Gastrocnemius medialis (tissue), 4 donors: ENCODE data around the gene PDXK. TPM values are rescaled to one million over a fixed set of nuclear protein-coding genes. Genes with fewer than 3 reads are reported as not detected.

ENCODE experiments used
- ATAC-seq, 2 donors: fragments of 150-250 bp; one replicate each; pipeline ENCODE4 v1.9.1; 2016
- DNase-seq, 2 donors: peaks; one replicate each; pipeline ENCODE4 v3.0.0-alpha.2; 2019
- H3K27ac ChIP-seq, 4 donors: fragments of 200-600 bp; sonication (generic); 1 replicate in 1 of 4; 2 replicates in 3 of 4; pipeline ENCODE4 v1.5.1; 2016 to 2018; ENCODE audit warnings: mild to moderate bottlenecking in 2 of 4, moderate library complexity in 1 of 4
- H3K27me3 ChIP-seq, 3 donors: fragments of 200-600 bp; sonication (generic) in 2 of 3; 1 replicate in 1 of 3; 2 replicates in 2 of 3; pipeline versions ENCODE4 v1.5.1 to v1.6.0; 2016 to 2019; ENCODE audit warnings: mild to moderate bottlenecking in 1 of 3, moderate library complexity in 1 of 3
- H3K36me3 ChIP-seq, 2 donors: fragments of 200-600 bp; sonication (generic) in 1 of 2; one replicate each; pipeline ENCODE4 v1.5.1; 2017 to 2018
- H3K4me1 ChIP-seq, 2 donors: fragments of 200-600 bp; sonication (generic) in 1 of 2; one replicate each; pipeline ENCODE4 v1.5.1; 2016 to 2017; ENCODE audit warnings: mild to moderate bottlenecking in 2 of 2
- H3K4me3 ChIP-seq, 4 donors: fragments of 200-600 bp; sonication (generic) in 3 of 4; 1 replicate in 1 of 4; 2 replicates in 3 of 4; pipeline ENCODE4 v1.5.1; 2016 to 2019; ENCODE audit warnings: mild to moderate bottlenecking in 2 of 4
- H3K9me3 ChIP-seq, 3 donors: fragments of 200-600 bp; sonication (generic) in 2 of 3; 1 replicate in 1 of 3; 2 replicates in 2 of 3; pipeline ENCODE4 v1.5.1; 2016 to 2019
- CTCF ChIP-seq, 5 experiments: fragments of 450-650 bp in 3 of 5; fragments of 200-600 bp in 2 of 5; sonication (generic) in 2 of 5; IDR thresholded peaks in 4 of 5; conservative IDR thresholded peaks in 1 of 5; 1 replicate in 4 of 5; 2 replicates in 1 of 5; pipeline ENCODE4 v1.5.1; 2016 to 2019; ENCODE audit warnings: antibody characterized with exemption in 5 of 5, mild to moderate bottlenecking in 3 of 5, moderate library complexity in 3 of 5
- POLR2A ChIP-seq, 2 donors: fragments of 450-650 bp; IDR thresholded peaks; one replicate each; pipeline ENCODE4 v1.6.1; 2017; ENCODE audit warnings: antibody characterized with exemption in 2 of 2, mild to moderate bottlenecking in 2 of 2, moderate library complexity in 2 of 2
- in situ Hi-C, 4 donors: fragments of 200-750 bp; cut with MboI; loops; one replicate each; pipeline versions ENCODE4 v1.15.0 to v1.8.0; 2017; ENCODE audit warnings: low sequenced_read_pairs in 4 of 4
- intact Hi-C: fragments of 100-400 bp; cut with DNase I; formaldehyde crosslinking; loops from one replicate; pipeline ENCODE4 v1.15.1; 2023; ENCODE audit warnings: low total_unique reads
- total RNA-seq, 4 donors: library from RNA; depleted of rRNA; stranded (reverse); fragments of >200 nt; gene quantifications; one replicate each; pipeline versions ENCODE4 v1.1.0 to v1.2.3, GENCODE V29; 2016

The PDXK gene
- total RNA-seq, 4 donors from 2014 or later, result 12.4 to 39.2 (median 21.9) TPM

GRCh38 chr21:43750339-43751033 is 31.6 kb downstream of the PDXK start:
- ATAC-seq, result no peak
- Histone ChIP-seq H3K9me3 (no peaks in the 10 kb centered on the region), H3K27ac (no peak overlapping the region), H3K27me3 (no peaks in the 10 kb centered on the region), H3K36me3 (peaks cover 0 to 50% of the 10 kb centered on the region in 2 donors), H3K4me1 (no peaks in the 10 kb centered on the region), H3K4me3 (no peak overlapping the region)
- no peak for TF ChIP-seq CTCF (IDR thresholded peaks at IDR 0.05 in 4 of 5, conservative IDR thresholded peaks at IDR 0.05 in 1 of 5)
- TF ChIP-seq POLR2A (IDR thresholded peaks at IDR 0.05), result no peak
- intact Hi-C loops, result no loop called here
- no peak for DNase-seq
- in situ Hi-C loops, result no loop called here

GRCh38 chr21:43751955-43752591 is 33.1 kb downstream of the PDXK start:
- no peaks in the 10 kb centered on the region for H3K9me3 ChIP-seq
- H3K36me3 ChIP-seq, result peaks cover 0 to 48% of the 10 kb centered on the region in 2 donors
- in situ Hi-C loops, result no loop called here
- H3K4me1 ChIP-seq, result no peaks in the 10 kb centered on the region
- intact Hi-C loops, result no loop called here
- DNase-seq, result no peak
- no peak overlapping the region for H3K27ac ChIP-seq
- no peak for ATAC-seq
- H3K27me3 ChIP-seq, result no peaks in the 10 kb centered on the region
- no peak overlapping the region for H3K4me3 ChIP-seq
- TF ChIP-seq CTCF (IDR thresholded peaks at IDR 0.05 in 4 of 5, conservative IDR thresholded peaks at IDR 0.05 in 1 of 5) (no peak), POLR2A (IDR thresholded peaks at IDR 0.05) (no peak)

GRCh38 chr21:43752758-43753438 is 34.0 kb downstream of the PDXK start:
- H3K4me3 ChIP-seq, result no peak overlapping the region
- H3K27me3 ChIP-seq, result no peaks in the 10 kb centered on the region
- in situ Hi-C loops (no loop called here), intact Hi-C loops (no loop called here)
- no peaks in the 10 kb centered on the region for H3K9me3 ChIP-seq
- ATAC-seq (no peak), DNase-seq (no peak)
- no peaks in the 10 kb centered on the region for H3K4me1 ChIP-seq
- H3K36me3 ChIP-seq, result peaks cover 0 to 40% of the 10 kb centered on the region in 2 donors
- no peak overlapping the region for H3K27ac ChIP-seq
- TF ChIP-seq CTCF (IDR thresholded peaks at IDR 0.05 in 4 of 5, conservative IDR thresholded peaks at IDR 0.05 in 1 of 5), result no peak
- TF ChIP-seq POLR2A (IDR thresholded peaks at IDR 0.05), result no peak

- intact Hi-C loops, result no loop called here
These were observed 34.5 kb downstream of the PDXK start for GRCh38 chr21:43753439-43753799.

More at GRCh38 chr21:43753439-43753799, 34.5 kb downstream of the PDXK start:
- no peaks in the 10 kb centered on the region for H3K27me3 ChIP-seq
- ATAC-seq (no peak), DNase-seq (no peak)
- peaks cover 0 to 40% of the 10 kb centered on the region in 2 donors for H3K36me3 ChIP-seq
- no peaks in the 10 kb centered on the region for H3K9me3 ChIP-seq
- H3K4me1 ChIP-seq, result no peaks in the 10 kb centered on the region
- no peak for TF ChIP-seq CTCF (IDR thresholded peaks at IDR 0.05 in 4 of 5, conservative IDR thresholded peaks at IDR 0.05 in 1 of 5)
- no peak for TF ChIP-seq POLR2A (IDR thresholded peaks at IDR 0.05)
- no peak overlapping the region for H3K4me3 ChIP-seq
- no peak overlapping the region for H3K27ac ChIP-seq
- in situ Hi-C loops, result no loop called here
